Neural crest cell (in vitro differentiated cells): ENCODE measurements around the gene COL4A3. TPM values are rescaled to one million over a fixed set of nuclear protein-coding genes. Genes with fewer than 3 reads are reported as not detected.

Source experiments
- DNase-seq: peaks from one replicate; pipeline ENCODE4 v3.0.0; 2021; ENCODE audit warnings: low read depth, mixed read lengths, low spot score
- H3K27ac Mint-ChIP-seq: one replicate; pipeline ENCODE4 v1.8.0; 2021; ENCODE audit warnings: mild to moderate bottlenecking, mixed read lengths; ENCODE audit not compliant: unreplicated experiment
- H3K27me3 Mint-ChIP-seq: 2 replicates; pipeline ENCODE4 v1.8.0; 2021; ENCODE audit warnings: low read depth, mild to moderate bottlenecking, mixed read lengths
- H3K36me3 Mint-ChIP-seq: 2 replicates; pipeline ENCODE4 v1.8.0; 2021; ENCODE audit warnings: low read depth, mild to moderate bottlenecking, mixed read lengths
- H3K4me1 Mint-ChIP-seq: 2 replicates; pipeline ENCODE4 v1.8.0; 2021; ENCODE audit warnings: mixed read lengths
- H3K4me3 Mint-ChIP-seq: one replicate; pipeline ENCODE4 v1.8.0; 2021; ENCODE audit warnings: mild to moderate bottlenecking, mixed read lengths
- H3K9me3 Mint-ChIP-seq: 2 replicates; pipeline ENCODE4 v1.8.0; 2021; ENCODE audit warnings: mixed read lengths
- CTCF ChIP-seq: fragments of 200-600 bp; sonication (generic); conservative IDR thresholded peaks from 2 replicates; pipeline ENCODE4 v1.5.0; 2021; ENCODE audit warnings: antibody characterized with exemption, mild to moderate bottlenecking
- total RNA-seq: library from RNA; stranded (reverse); gene quantifications from 2 replicates; pipeline ENCODE4 v1.2.1, GENCODE V29; 2021

COL4A3 gene
- total RNA-seq, 1 donor from 2014 or later: not detected

- Mint-ChIP-seq H3K27ac (no peak overlapping the region), H3K36me3 (no peaks in the 10 kb centered on the region), H3K9me3 (no peaks in the 10 kb centered on the region), H3K4me3 (no peak overlapping the region), H3K27me3 (no peaks in the 10 kb centered on the region), H3K4me1 (no peaks in the 10 kb centered on the region)
- DNase-seq: no peak
- no peak for TF ChIP-seq CTCF
Measured at GRCh38 chr2:227311861-227312506, 147.6 kb downstream of the COL4A3 start.

- no peak for TF ChIP-seq CTCF
- Mint-ChIP-seq H3K27me3 (no peaks in the 10 kb centered on the region), H3K27ac (no peak overlapping the region)
Measured at GRCh38 chr2:227312579-227312978, 148.2 kb downstream of the COL4A3 start.

GRCh38 chr2:227313310-227313709 is 148.9 kb downstream of the COL4A3 start:
- no peak for DNase-seq
- no peak for TF ChIP-seq CTCF
- H3K4me1 Mint-ChIP-seq: no peaks in the 10 kb centered on the region
- H3K27ac Mint-ChIP-seq: no peak overlapping the region
- H3K4me3 Mint-ChIP-seq: no peak overlapping the region
- H3K36me3 Mint-ChIP-seq: no peaks in the 10 kb centered on the region
- H3K9me3 Mint-ChIP-seq: peaks cover 5% of the 10 kb centered on the region
- no peaks in the 10 kb centered on the region for H3K27me3 Mint-ChIP-seq

More at GRCh38 chr2:227312579-227312978, 148.2 kb downstream of the COL4A3 start:
- H3K4me3 Mint-ChIP-seq: no peak overlapping the region
- no peak for DNase-seq
- H3K4me1 Mint-ChIP-seq: no peaks in the 10 kb centered on the region
- H3K36me3 Mint-ChIP-seq: no peaks in the 10 kb centered on the region
- H3K9me3 Mint-ChIP-seq: peaks cover 1% of the 10 kb centered on the region

GRCh38 chr2:227317834-227318233 is 153.4 kb downstream of the COL4A3 start:
- H3K4me1 Mint-ChIP-seq: no peaks in the 10 kb centered on the region
- peaks cover 13% of the 10 kb centered on the region for H3K36me3 Mint-ChIP-seq
- no peak for DNase-seq
- H3K9me3 Mint-ChIP-seq: peaks cover 15% of the 10 kb centered on the region
- no peak overlapping the region for H3K27ac Mint-ChIP-seq
- H3K4me3 Mint-ChIP-seq: no peak overlapping the region
- no peak for TF ChIP-seq CTCF
- H3K27me3 Mint-ChIP-seq: peaks cover 4% of the 10 kb centered on the region

GRCh38 chr2:227320305-227321094 is 156.1 kb downstream of the COL4A3 start:
- H3K27me3 Mint-ChIP-seq: peaks cover 4% of the 10 kb centered on the region
- peaks cover 21% of the 10 kb centered on the region for H3K9me3 Mint-ChIP-seq
- H3K4me1 Mint-ChIP-seq: peaks cover 10% of the 10 kb centered on the region
- no peak for DNase-seq
- no peak overlapping the region for H3K4me3 Mint-ChIP-seq
- peaks cover 25% of the 10 kb centered on the region for H3K36me3 Mint-ChIP-seq
- TF ChIP-seq CTCF: no peak
- no peak overlapping the region for H3K27ac Mint-ChIP-seq
